ENCODE data around the gene VIP. TPM values are rescaled to one million over a fixed set of nuclear protein-coding genes. Genes with fewer than 3 reads are reported as not detected.
A peak's percentile ranks its signal among the peaks of the same experiment; 100 is the strongest.

VIP gene
- total and polyA plus RNA-seq, 2 experiments from 2014 or later: 0.32 TPM; not detected in 1

DNA sequence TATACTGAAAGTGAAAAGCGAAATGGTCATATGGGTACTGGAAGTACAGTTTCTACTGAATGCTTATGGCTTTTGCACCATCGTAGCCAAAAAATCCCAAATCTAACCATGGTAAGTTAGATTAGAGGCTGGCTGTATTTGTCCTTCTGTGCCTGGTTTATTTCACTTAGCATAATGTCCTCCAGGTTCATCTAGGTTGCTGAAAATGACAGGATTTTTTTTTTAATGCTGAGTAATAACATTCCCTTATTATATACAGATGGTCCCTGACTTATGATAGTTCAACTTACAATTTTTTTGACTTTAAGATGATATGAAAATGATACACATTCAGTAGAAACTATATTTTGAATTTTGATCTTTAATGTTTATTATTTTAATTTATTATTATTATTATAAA lies 45.3 kb upstream of the VIP start:
- WGBS, 2 experiments (ENCODE audit: low coverage in 1 of 2, low lambda C conversion rate in 2 of 2, missing lambda C conversion rate in 2 of 2): 44 to 48% methylated on average over 2 of the region's 2 CpGs
- TF ChIP-seq EZH2phosphoT487 (IDR thresholded peaks at IDR 0.05; ENCODE audit: insufficient read depth, low read depth) (no peak), EZH2 (IDR thresholded peaks at IDR 0.05; ENCODE audit: insufficient read depth, poor library complexity, severe bottlenecking) (no peak)
- Histone ChIP-seq H3K9me2 (ENCODE audit: insufficient read depth) (no peaks in the 10 kb centered on the region), H3K9me3 (ENCODE audit: low read depth) (no peaks in the 10 kb centered on the region), H3K4me2 (ENCODE audit: unreplicated experiment) (no peak overlapping the region), H3K4me1 (ENCODE audit: insufficient read depth) (no peaks in the 10 kb centered on the region), H3K27ac (no peak overlapping the region), H4K20me1 (ENCODE audit: insufficient read depth) (no peaks in the 10 kb centered on the region), H3K9ac (no peak overlapping the region), H3K4me3 (no peak overlapping the region), H3K27me3 (replicated peaks; ENCODE audit: insufficient read depth) (no peaks in the 10 kb centered on the region), H2AFZ (no peak overlapping the region; the same call in 1 of the 2 replicates), H3K79me2 (ENCODE audit: insufficient read depth) (no peaks in the 10 kb centered on the region), H3F3A (ENCODE audit: insufficient read depth) (no peaks in the 10 kb centered on the region), H3K36me3 (ENCODE audit: low read depth) (no peaks in the 10 kb centered on the region)
- DNase-seq: no peak
- in situ Hi-C loops (cut with MboI): no loop called here

- H3K9me2 ChIP-seq (ENCODE audit: insufficient read depth): no peaks in the 10 kb centered on the region
- peak; percentile 9 for DNase-seq
- no peak overlapping the region for H3K4me3 ChIP-seq
- no peaks in the 10 kb centered on the region for H3K79me2 ChIP-seq (ENCODE audit: insufficient read depth)
- in situ Hi-C loops (cut with MboI): no loop called here
- WGBS, 2 experiments (ENCODE audit: low coverage in 1 of 2, low lambda C conversion rate in 2 of 2, missing lambda C conversion rate in 2 of 2): 40 to 46% methylated on average over 3 of the region's 3 CpGs
- no peaks in the 10 kb centered on the region for H3K9me3 ChIP-seq (ENCODE audit: low read depth)
- no peak overlapping the region for H3K4me2 ChIP-seq (ENCODE audit: unreplicated experiment)
- no peaks in the 10 kb centered on the region for H3K4me1 ChIP-seq (ENCODE audit: insufficient read depth)
- no peak overlapping the region for H3K27ac ChIP-seq
- H3K9ac ChIP-seq: no peak overlapping the region
- no peaks in the 10 kb centered on the region for H3F3A ChIP-seq (ENCODE audit: insufficient read depth)
- no peaks in the 10 kb centered on the region for H3K27me3 ChIP-seq (replicated peaks; ENCODE audit: insufficient read depth)
- TF ChIP-seq EZH2phosphoT487 (IDR thresholded peaks at IDR 0.05; ENCODE audit: insufficient read depth, low read depth): no peak
- no peak for TF ChIP-seq EZH2 (IDR thresholded peaks at IDR 0.05; ENCODE audit: insufficient read depth, poor library complexity, severe bottlenecking)
- H4K20me1 ChIP-seq (ENCODE audit: insufficient read depth): no peaks in the 10 kb centered on the region
- no peaks in the 10 kb centered on the region for H3K36me3 ChIP-seq (ENCODE audit: low read depth)
- H2AFZ ChIP-seq: no peak overlapping the region
Measured at GRCh38 chr6:152716322-152716721, 34.3 kb upstream of the VIP start.

- Histone ChIP-seq H3K27me3 (replicated peaks; ENCODE audit: insufficient read depth) (no peaks in the 10 kb centered on the region), H3K27ac (no peak overlapping the region), H3K9me2 (ENCODE audit: insufficient read depth) (no peaks in the 10 kb centered on the region; the same call in 1 of the 2 replicates), H3F3A (ENCODE audit: insufficient read depth) (peaks cover 15% of the 10 kb centered on the region), H3K9me3 (ENCODE audit: low read depth) (no peaks in the 10 kb centered on the region), H3K4me1 (ENCODE audit: insufficient read depth) (peaks cover 22% of the 10 kb centered on the region), H3K36me3 (ENCODE audit: low read depth) (no peaks in the 10 kb centered on the region), H3K4me2 (ENCODE audit: unreplicated experiment) (no peak overlapping the region), H3K4me3 (no peak overlapping the region), H4K20me1 (ENCODE audit: insufficient read depth) (no peaks in the 10 kb centered on the region), H2AFZ (no peak overlapping the region), H3K9ac (no peak overlapping the region), H3K79me2 (ENCODE audit: insufficient read depth) (no peaks in the 10 kb centered on the region)
- in situ Hi-C loops (cut with MboI): no loop called here
- 11 to 15% methylated on average over 3 of the region's 3 CpGs for WGBS, 2 experiments (ENCODE audit: low coverage in 1 of 2, low lambda C conversion rate in 2 of 2, missing lambda C conversion rate in 2 of 2)
- DNase-seq: no peak
- TF ChIP-seq EZH2phosphoT487 (IDR thresholded peaks at IDR 0.05; ENCODE audit: insufficient read depth, low read depth) (no peak), EZH2 (IDR thresholded peaks at IDR 0.05; ENCODE audit: insufficient read depth, poor library complexity, severe bottlenecking) (no peak)
Measured at GRCh38 chr6:152720974-152721373, 29.6 kb upstream of the VIP start.

- Histone ChIP-seq H3K79me2 (ENCODE audit: insufficient read depth) (no peaks in the 10 kb centered on the region), H3K9me2 (ENCODE audit: insufficient read depth) (no peaks in the 10 kb centered on the region; the same call in 1 of the 2 replicates), H3K4me3 (no peak overlapping the region), H4K20me1 (ENCODE audit: insufficient read depth) (no peaks in the 10 kb centered on the region), H3K9ac (no peak overlapping the region), H3F3A (ENCODE audit: insufficient read depth) (peaks cover 15% of the 10 kb centered on the region), H3K36me3 (ENCODE audit: low read depth) (no peaks in the 10 kb centered on the region), H3K27me3 (replicated peaks; ENCODE audit: insufficient read depth) (no peaks in the 10 kb centered on the region), H3K4me2 (ENCODE audit: unreplicated experiment) (no peak overlapping the region), H3K9me3 (ENCODE audit: low read depth) (no peaks in the 10 kb centered on the region), H2AFZ (no peak overlapping the region), H3K27ac (peak overlapping the region; percentile 8; the same call in 1 of the 2 replicates), H3K4me1 (ENCODE audit: insufficient read depth) (peaks cover 22% of the 10 kb centered on the region)
- in situ Hi-C loops (cut with MboI): no loop called here
- 52 to 65% methylated on average over 4 of the region's 4 CpGs for WGBS, 2 experiments (ENCODE audit: low coverage in 1 of 2, low lambda C conversion rate in 2 of 2, missing lambda C conversion rate in 2 of 2)
- no peak for TF ChIP-seq EZH2phosphoT487 (IDR thresholded peaks at IDR 0.05; ENCODE audit: insufficient read depth, low read depth)
- TF ChIP-seq EZH2 (IDR thresholded peaks at IDR 0.05; ENCODE audit: insufficient read depth, poor library complexity, severe bottlenecking): no peak
- DNase-seq: peak; percentile 50
Measured at GRCh38 chr6:152721956-152722355, 28.6 kb upstream of the VIP start.

GRCh38 chr6:152723398-152723797 lies 27.2 kb upstream of the VIP start:
- Histone ChIP-seq H3K4me2 (ENCODE audit: unreplicated experiment) (peak overlapping the region; percentile 29), H3K79me2 (ENCODE audit: insufficient read depth) (no peaks in the 10 kb centered on the region), H3K36me3 (ENCODE audit: low read depth) (no peaks in the 10 kb centered on the region), H4K20me1 (ENCODE audit: insufficient read depth) (no peaks in the 10 kb centered on the region), H3K27me3 (replicated peaks; ENCODE audit: insufficient read depth) (no peaks in the 10 kb centered on the region), H3K9me2 (ENCODE audit: insufficient read depth) (no peaks in the 10 kb centered on the region; the same call in 1 of the 2 replicates), H3K9ac (no peak overlapping the region), H3K27ac (peak overlapping the region; percentile 53), H3K4me3 (no peak overlapping the region), H3K9me3 (ENCODE audit: low read depth) (no peaks in the 10 kb centered on the region), H3F3A (ENCODE audit: insufficient read depth) (peaks cover 15% of the 10 kb centered on the region), H2AFZ (no peak overlapping the region), H3K4me1 (ENCODE audit: insufficient read depth) (peaks cover 22% of the 10 kb centered on the region)
- DNase-seq: peak; percentile 82
- in situ Hi-C loops (cut with MboI): no loop called here
- TF ChIP-seq EZH2 (IDR thresholded peaks at IDR 0.05; ENCODE audit: insufficient read depth, poor library complexity, severe bottlenecking): no peak
- TF ChIP-seq EZH2phosphoT487 (IDR thresholded peaks at IDR 0.05; ENCODE audit: insufficient read depth, low read depth): no peak
- WGBS, 2 experiments (ENCODE audit: low coverage in 1 of 2, low lambda C conversion rate in 2 of 2, missing lambda C conversion rate in 2 of 2): 0% methylated on average over 1 of the region's 1 CpG

All from GM23248 (cell line).